ENCODE measurements around the gene PLPP1. TPM values are rescaled to one million over a fixed set of nuclear protein-coding genes. Genes with fewer than 3 reads are reported as not detected.

Gene PLPP1
- polyA plus RNA-seq, 2 of the 4 experiments (the other 2 are of a cell fraction): 37.7 to 71.6 TPM

DNA sequence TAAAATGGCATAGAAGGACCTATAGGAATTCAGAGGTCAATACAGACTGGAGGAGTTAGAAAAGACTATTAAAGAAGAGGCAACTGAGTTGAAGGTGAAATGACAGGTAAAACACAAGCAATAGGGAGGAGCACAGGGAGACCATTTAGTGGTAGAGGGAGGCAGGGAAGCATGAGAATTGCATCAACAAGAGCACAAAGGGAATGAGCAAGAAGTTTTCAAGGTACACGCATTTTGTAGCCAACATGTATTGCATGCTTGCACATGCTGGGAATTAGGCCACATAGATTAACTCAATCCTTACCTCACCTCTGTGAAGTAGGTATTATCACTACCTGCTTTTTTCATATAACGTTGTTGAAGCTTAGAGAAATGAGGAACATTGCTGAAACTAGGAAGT lies 42.3 kb downstream of the PLPP1 start:
- H3K4me3 ChIP-seq: no peak overlapping the region
- DNase-seq (ENCODE audit: low read depth in 1 of 2, low spot score in 1 of 2): no peak
- H3K27ac ChIP-seq: no peak overlapping the region
- no peaks in the 10 kb centered on the region for H3K4me1 ChIP-seq
- WGBS (ENCODE audit: missing lambda C conversion rate): 90% methylated on average over 2 of the region's 2 CpGs
- FAIRE-seq: no peak
- ChIA-PET CTCF (interaction anchor here (0.9 kb wide), 1 partner anchor 9 kb away, joined by 3 read pairs; no protein-coding TSS in a partner anchor), POLR2A (no interaction called here)
- no peak for TF ChIP-seq POLR2AphosphoS2 (conservative IDR thresholded peaks at IDR 0.05; ENCODE audit: low read length)
- TF ChIP-seq HOXB13 (CRISPR knock-in tag; IDR thresholded peaks at IDR 0.05; ENCODE audit: low read depth): no peak
- no peak for TF ChIP-seq EHF (CRISPR knock-in tag; IDR thresholded peaks at IDR 0.05)
- no peak for TF ChIP-seq KDM5A (IDR thresholded peaks at IDR 0.05)
- no peak for TF ChIP-seq RNF2 (IDR thresholded peaks at IDR 0.05; ENCODE audit: borderline replicate concordance, low read depth)
- TF ChIP-seq RAD21 (conservative IDR thresholded peaks at IDR 0.05 in 1 of 2, IDR thresholded peaks at IDR 0.05 in 1 of 2): no peak
- TF ChIP-seq MYC (IDR thresholded peaks at IDR 0.05; ENCODE audit: borderline replicate concordance, low read length): no peak
- TF ChIP-seq CHD2 (IDR thresholded peaks at IDR 0.05; ENCODE audit: low read length, partially characterized antibody): no peak
- TF ChIP-seq POLR2A (IDR thresholded peaks at IDR 0.05; ENCODE audit: low read length): no peak
- no peak for TF ChIP-seq ZC3H11A (IDR thresholded peaks at IDR 0.05)
- no peak overlapping the region for H3K4me2 ChIP-seq
- H3K9me3 ChIP-seq: no peaks in the 10 kb centered on the region
- no peak for ATAC-seq

- ATAC-seq (no peak), DNase-seq (ENCODE audit: low read depth in 1 of 2, low spot score in 1 of 2) (no peak), FAIRE-seq (no peak)
- no peak overlapping the region for H3K4me3 ChIP-seq
- H3K27ac ChIP-seq: no peak overlapping the region
- CTCF ChIA-PET: interaction anchor here (1.0 kb wide), 1 partner anchor 11 kb away, joined by 3 read pairs; no protein-coding TSS in a partner anchor
- 88% methylated on average over 3 of the region's 3 CpGs for WGBS (ENCODE audit: missing lambda C conversion rate)
- TF ChIP-seq TP53 (CRISPR knock-in tag; IDR thresholded peaks at IDR 0.05): no peak
- no peak for TF ChIP-seq MAZ (IDR thresholded peaks at IDR 0.05; ENCODE audit: borderline replicate concordance, low read depth, low read length)
- TF ChIP-seq PHF8 (IDR thresholded peaks at IDR 0.05; ENCODE audit: borderline replicate concordance, low read depth): no peak
- TF ChIP-seq RARB (CRISPR knock-in tag; IDR thresholded peaks at IDR 0.05): no peak
- TF ChIP-seq HDAC2 (IDR thresholded peaks at IDR 0.05): no peak
- TF ChIP-seq GATA3 (IDR thresholded peaks at IDR 0.05; ENCODE audit: borderline replicate concordance): no peak
- no peak for TF ChIP-seq ZSCAN20 (CRISPR knock-in tag; IDR thresholded peaks at IDR 0.05)
- TF ChIP-seq HOXA7 (CRISPR knock-in tag; IDR thresholded peaks at IDR 0.05): no peak
- no peak for TF ChIP-seq ZFP36 (IDR thresholded peaks at IDR 0.05; ENCODE audit: borderline replicate concordance, partially characterized antibody)
- no peak for TF ChIP-seq TFCP2L1 (CRISPR knock-in tag; IDR thresholded peaks at IDR 0.05)
- TF ChIP-seq, protein P1, sequence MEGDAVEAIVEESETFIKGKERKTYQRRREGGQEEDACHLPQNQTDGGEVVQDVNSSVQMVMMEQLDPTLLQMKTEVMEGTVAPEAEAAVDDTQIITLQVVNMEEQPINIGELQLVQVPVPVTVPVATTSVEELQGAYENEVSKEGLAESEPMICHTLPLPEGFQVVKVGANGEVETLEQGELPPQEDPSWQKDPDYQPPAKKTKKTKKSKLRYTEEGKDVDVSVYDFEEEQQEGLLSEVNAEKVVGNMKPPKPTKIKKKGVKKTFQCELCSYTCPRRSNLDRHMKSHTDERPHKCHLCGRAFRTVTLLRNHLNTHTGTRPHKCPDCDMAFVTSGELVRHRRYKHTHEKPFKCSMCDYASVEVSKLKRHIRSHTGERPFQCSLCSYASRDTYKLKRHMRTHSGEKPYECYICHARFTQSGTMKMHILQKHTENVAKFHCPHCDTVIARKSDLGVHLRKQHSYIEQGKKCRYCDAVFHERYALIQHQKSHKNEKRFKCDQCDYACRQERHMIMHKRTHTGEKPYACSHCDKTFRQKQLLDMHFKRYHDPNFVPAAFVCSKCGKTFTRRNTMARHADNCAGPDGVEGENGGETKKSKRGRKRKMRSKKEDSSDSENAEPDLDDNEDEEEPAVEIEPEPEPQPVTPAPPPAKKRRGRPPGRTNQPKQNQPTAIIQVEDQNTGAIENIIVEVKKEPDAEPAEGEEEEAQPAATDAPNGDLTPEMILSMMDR (IDR thresholded peaks at IDR 0.05): no peak
- no peak for TF ChIP-seq SMC3 (IDR thresholded peaks at IDR 0.05)
- no peak for TF ChIP-seq CHD4 (IDR thresholded peaks at IDR 0.05; ENCODE audit: borderline replicate concordance)
- no peak for TF ChIP-seq MAFK (IDR thresholded peaks at IDR 0.05; ENCODE audit: partially characterized antibody)
- H3K4me2 ChIP-seq: no peak overlapping the region
- H3K4me1 ChIP-seq: no peaks in the 10 kb centered on the region
- POLR2A ChIA-PET: no interaction called here
- no peaks in the 10 kb centered on the region for H3K9me3 ChIP-seq
These were observed 49.7 kb downstream of the PLPP1 start for GRCh38 chr5:55485073-55485472.

GRCh38 chr5:55484531-55484930 lies 50.2 kb downstream of the PLPP1 start:
- ChIA-PET CTCF (interaction anchor here (0.5 to 1.0 kb wide), 2 partner anchors 10 to 23 kb away, joined by 3 read pairs; no protein-coding TSS in a partner anchor), POLR2A (no interaction called here)
- no peaks in the 10 kb centered on the region for H3K4me1 ChIP-seq
- FAIRE-seq: no peak
- WGBS (ENCODE audit: missing lambda C conversion rate): 80% methylated on average over 1 of the region's 1 CpG
- H3K4me2 ChIP-seq: no peak overlapping the region
- no peak overlapping the region for H3K4me3 ChIP-seq
- no peak for DNase-seq (ENCODE audit: low read depth in 1 of 2, low spot score in 1 of 2)
- ATAC-seq: no peak
- no peak overlapping the region for H3K27ac ChIP-seq
- no peaks in the 10 kb centered on the region for H3K9me3 ChIP-seq
- TF ChIP-seq MYC (IDR thresholded peaks at IDR 0.05; ENCODE audit: borderline replicate concordance, low read length) (no peak), EHF (CRISPR knock-in tag; IDR thresholded peaks at IDR 0.05) (no peak), NPAS2 (CRISPR knock-in tag; IDR thresholded peaks at IDR 0.05; ENCODE audit: borderline replicate concordance) (no peak), HMGXB4 (CRISPR knock-in tag; IDR thresholded peaks at IDR 0.05; ENCODE audit: borderline replicate concordance) (no peak), PHF8 (IDR thresholded peaks at IDR 0.05; ENCODE audit: borderline replicate concordance, low read depth) (no peak), HDAC2 (IDR thresholded peaks at IDR 0.05) (no peak), MAZ (IDR thresholded peaks at IDR 0.05; ENCODE audit: borderline replicate concordance, low read depth, low read length) (no peak), FOSB (CRISPR knock-in tag; IDR thresholded peaks at IDR 0.05) (no peak), KDM5A (IDR thresholded peaks at IDR 0.05) (no peak), GATA3 (IDR thresholded peaks at IDR 0.05; ENCODE audit: borderline replicate concordance) (no peak), FOXS1 (CRISPR knock-in tag; IDR thresholded peaks at IDR 0.05) (no peak)
- TF ChIP-seq, protein P2, sequence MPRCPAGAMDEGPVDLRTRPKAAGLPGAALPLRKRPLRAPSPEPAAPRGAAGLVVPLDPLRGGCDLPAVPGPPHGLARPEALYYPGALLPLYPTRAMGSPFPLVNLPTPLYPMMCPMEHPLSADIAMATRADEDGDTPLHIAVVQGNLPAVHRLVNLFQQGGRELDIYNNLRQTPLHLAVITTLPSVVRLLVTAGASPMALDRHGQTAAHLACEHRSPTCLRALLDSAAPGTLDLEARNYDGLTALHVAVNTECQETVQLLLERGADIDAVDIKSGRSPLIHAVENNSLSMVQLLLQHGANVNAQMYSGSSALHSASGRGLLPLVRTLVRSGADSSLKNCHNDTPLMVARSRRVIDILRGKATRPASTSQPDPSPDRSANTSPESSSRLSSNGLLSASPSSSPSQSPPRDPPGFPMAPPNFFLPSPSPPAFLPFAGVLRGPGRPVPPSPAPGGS (IDR thresholded peaks at IDR 0.05): no peak
- TF ChIP-seq, protein P3, sequence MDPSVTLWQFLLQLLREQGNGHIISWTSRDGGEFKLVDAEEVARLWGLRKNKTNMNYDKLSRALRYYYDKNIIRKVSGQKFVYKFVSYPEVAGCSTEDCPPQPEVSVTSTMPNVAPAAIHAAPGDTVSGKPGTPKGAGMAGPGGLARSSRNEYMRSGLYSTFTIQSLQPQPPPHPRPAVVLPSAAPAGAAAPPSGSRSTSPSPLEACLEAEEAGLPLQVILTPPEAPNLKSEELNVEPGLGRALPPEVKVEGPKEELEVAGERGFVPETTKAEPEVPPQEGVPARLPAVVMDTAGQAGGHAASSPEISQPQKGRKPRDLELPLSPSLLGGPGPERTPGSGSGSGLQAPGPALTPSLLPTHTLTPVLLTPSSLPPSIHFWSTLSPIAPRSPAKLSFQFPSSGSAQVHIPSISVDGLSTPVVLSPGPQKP (IDR thresholded peaks at IDR 0.05; ENCODE audit: low read depth, low read length): no peak

All from A549 (cell line).